GM12874 (cell line): Measurements from ENCODE around the gene ACSL6.

Experiments used
- CTCF ChIP-seq: IDR thresholded peaks from 2 replicates; pipeline ENCODE4 v1.5.1; 2011; ENCODE audit warnings: low read depth, mild to moderate bottlenecking, control low read depth, low read length, moderate library complexity; ENCODE audit not compliant: insufficient read depth

The ACSL6 gene

GRCh38 chr5:132056610-132057497, 45.4 kb upstream of the ACSL6 start:
- TF ChIP-seq CTCF, result no peak

- no peak for TF ChIP-seq CTCF
Measured at GRCh38 chr5:132055808-132056609, 44.6 kb upstream of the ACSL6 start.

- no peak for TF ChIP-seq CTCF
Measured at GRCh38 chr5:132055441-132055807, 44.0 kb upstream of the ACSL6 start.

GRCh38 chr5:132054697-132055440, 43.4 kb upstream of the ACSL6 start:
- TF ChIP-seq CTCF, result no peak

- TF ChIP-seq CTCF, result no peak
Measured at GRCh38 chr5:132054031-132054696, 42.7 kb upstream of the ACSL6 start.

- no peak for TF ChIP-seq CTCF
Measured at GRCh38 chr5:132053483-132053882, 42.0 kb upstream of the ACSL6 start.
